Urinary bladder (tissue), 2 donors: Measurements from ENCODE around the gene GTF2IRD1. TPM values are rescaled to one million over a fixed set of nuclear protein-coding genes. Genes with fewer than 3 reads are reported as not detected.

Source experiments
- polyA plus RNA-seq: library from polyadenylated mRNA; stranded (reverse); fragments of 200-250 nt; gene quantifications from one replicate; pipeline ENCODE4 v1.2.3, GENCODE V29; 2013
- small RNA-seq: library from RNA; depleted of rRNA; stranded (forward); fragments of <200 nt; gene quantifications from one replicate; pipeline ENCODE3, GENCODE V24; 2014
- total RNA-seq: library from RNA; depleted of rRNA; stranded (reverse); fragments of >200 nt; gene quantifications from one replicate; pipeline ENCODE4 v1.2.3, GENCODE V29; 2014
- donor health status: healthy.

The GTF2IRD1 gene
- total and polyA plus RNA-seq, 2 donors, result 8.6 to 22.7 TPM

Small RNAs within 50 kb of the gene (small RNA-seq; reads per million reads assigned to genes)
- not detected for gene RNA5SP233

Other genes starting within 250 kb of the GTF2IRD1 start
- gene LAT2, start 243.9 kb upstream of the GTF2IRD1 start, total RNA-seq, result 5.1 TPM
- gene LAT2, start 243.9 kb upstream of the GTF2IRD1 start, polyA plus RNA-seq, result 9.8 TPM
- 19.5 TPM for gene RFC2, start 199.5 kb upstream of the GTF2IRD1 start, total RNA-seq
- gene RFC2, start 199.5 kb upstream of the GTF2IRD1 start, polyA plus RNA-seq, result 22.4 TPM
- gene CLIP2, start 164.5 kb upstream of the GTF2IRD1 start, total RNA-seq, result 19.9 TPM
- 19.7 TPM for gene CLIP2, start 164.5 kb upstream of the GTF2IRD1 start, polyA plus RNA-seq
- gene GTF2I, start 203.8 kb downstream of the GTF2IRD1 start, total RNA-seq, result 283 TPM
- 65.7 TPM for gene GTF2I, start 203.8 kb downstream of the GTF2IRD1 start, polyA plus RNA-seq